GM12872 (cell line): ENCODE measurements around the gene NCAPD3.

Experiments used
- CTCF ChIP-seq: IDR thresholded peaks from 3 replicates; pipeline ENCODE4 v1.5.1; 2011; ENCODE audit warnings: low read depth, mild to moderate bottlenecking, low read length, moderate library complexity; ENCODE audit not compliant: insufficient read depth

The NCAPD3 gene

GRCh38 chr11:134178032-134178674, 45.6 kb downstream of the NCAPD3 start:
- no peak for TF ChIP-seq CTCF

- TF ChIP-seq CTCF, result no peak
Measured at GRCh38 chr11:134176284-134176683, 47.5 kb downstream of the NCAPD3 start.

GRCh38 chr11:134173296-134173695, 50.5 kb downstream of the NCAPD3 start:
- no peak for TF ChIP-seq CTCF

- TF ChIP-seq CTCF, result no peak
Measured at GRCh38 chr11:134171951-134172350, 51.8 kb downstream of the NCAPD3 start.

- no peak for TF ChIP-seq CTCF
Measured at GRCh38 chr11:134170919-134171281, 52.9 kb downstream of the NCAPD3 start.

GRCh38 chr11:134170177-134170918, 53.4 kb downstream of the NCAPD3 start:
- no peak for TF ChIP-seq CTCF

- TF ChIP-seq CTCF, result no peak
Measured at GRCh38 chr11:134164490-134165370, 59.0 kb downstream of the NCAPD3 start.
